SK-N-MC (cell line): ENCODE results near the gene ANKMY1.

Experiments used
- EZH2 ChIP-seq: fragments of 200-600 bp; sonication (generic); IDR thresholded peaks from one replicate; pipeline ENCODE4 v1.6.1; 2017; ENCODE audit warnings: antibody characterized with exemption
- POLR2AphosphoS5 ChIP-seq: IDR thresholded peaks from 2 replicates; pipeline ENCODE4 v1.6.1; 2012; ENCODE audit warnings: mild to moderate bottlenecking, low read depth, low read length, borderline replicate concordance

- TF ChIP-seq POLR2AphosphoS5 (no peak), EZH2 (no peak)
Observed at GRCh38 chr2:240478346-240479110, 79.3 kb downstream of the ANKMY1 start.
